SU-DHL-6 (cell line): Measurements from ENCODE around the gene KIF18A.

Experiments
- H2AFZ ChIP-seq: fragments of 200-600 bp; sonication (generic); 2 replicates; pipeline ENCODE4 v1.6.1; 2014; ENCODE audit warnings: low read depth, mild to moderate bottlenecking, moderate library complexity, mixed read lengths, antibody characterized with exemption, low read length; ENCODE audit not compliant: severe bottlenecking
- H3F3A ChIP-seq: fragments of 200-600 bp; shearing (Covaris generic); 2 replicates; pipeline ENCODE4 v1.6.0; 2016; ENCODE audit warnings: antibody characterized with exemption, mild to moderate bottlenecking; ENCODE audit not compliant: insufficient read depth
- H3K27ac ChIP-seq: fragments of 200-600 bp; sonication (generic); 2 replicates; pipeline ENCODE4 v1.5.1; 2016; ENCODE audit warnings: low read depth, mild to moderate bottlenecking, low read length, moderate library complexity, mixed read lengths
- H3K27me3 ChIP-seq: fragments of 200-600 bp; sonication (generic), shearing (Covaris generic); 2 replicates; pipeline ENCODE4 v1.6.0; 2014; ENCODE audit warnings: mild to moderate bottlenecking, low read length
- H3K36me3 ChIP-seq: fragments of 200-600 bp; sonication (generic); 2 replicates; pipeline ENCODE4 v1.6.1; 2014; ENCODE audit warnings: mild to moderate bottlenecking, low read length, mixed read lengths
- H3K4me2 ChIP-seq: fragments of 300-600, 200-600 bp; shearing (Covaris generic), sonication (generic); 2 replicates; pipeline ENCODE4 v1.6.0; 2014; ENCODE audit warnings: low read length, low read depth, mild to moderate bottlenecking; ENCODE audit not compliant: poor library complexity, severe bottlenecking
- H3K4me3 ChIP-seq: fragments of 200-600 bp; sonication (generic); 2 replicates; pipeline ENCODE4 v1.5.1; 2014; ENCODE audit warnings: antibody characterized with exemption, low read length, mild to moderate bottlenecking, mixed read lengths; ENCODE audit not compliant: insufficient read depth, poor library complexity, severe bottlenecking
- H3K79me2 ChIP-seq: fragments of 200-600 bp; sonication (generic); 2 replicates; pipeline ENCODE4 v1.6.1; 2014; ENCODE audit warnings: mild to moderate bottlenecking, low read length, moderate library complexity; ENCODE audit not compliant: insufficient read depth
- H3K9ac ChIP-seq: fragments of 200-600 bp; sonication (generic); 2 replicates; pipeline ENCODE4 v1.7.0; 2014; ENCODE audit warnings: mild to moderate bottlenecking, low read length
- H3K9me2 ChIP-seq: fragments of 200-600 bp; sonication (generic); replicated peaks from 2 replicates; pipeline ENCODE4 v1.6.1; 2014; ENCODE audit warnings: low read length; ENCODE audit not compliant: insufficient read depth
- H3K9me3 ChIP-seq: fragments of 200-600 bp; sonication (generic); 2 replicates; pipeline ENCODE4 v1.6.1; 2014; ENCODE audit warnings: low read length, mixed read lengths; ENCODE audit not compliant: insufficient read depth
- H4K20me1 ChIP-seq: fragments of 200-600 bp; sonication (generic); 2 replicates; pipeline ENCODE4 v1.6.1; 2014; ENCODE audit warnings: low read depth, mild to moderate bottlenecking, antibody characterized with exemption, low read length, moderate library complexity, mixed read lengths
- EZH2phosphoT487 ChIP-seq: fragments of 200-600 bp; sonication (generic), shearing (Covaris generic); conservative IDR thresholded peaks from 2 replicates; pipeline ENCODE4 v1.6.1; 2018; ENCODE audit warnings: mild to moderate bottlenecking, antibody characterized with exemption, low read length, moderate library complexity, mixed read lengths
- TF ChIP-seq, protein P1 (sequence below): fragments of 200-600 bp; sonication (generic); IDR thresholded peaks from one replicate; pipeline ENCODE4 v1.5.1; 2017; ENCODE audit warnings: antibody characterized with exemption, mild to moderate bottlenecking, low read length, moderate library complexity; ENCODE audit not compliant: insufficient read depth, poor library complexity, severe bottlenecking

Gene KIF18A

GRCh38 chr11:28146123-28146751 lies 38.3 kb upstream of the KIF18A start:
- Histone ChIP-seq H3F3A (no peaks in the 10 kb centered on the region), H4K20me1 (no peaks in the 10 kb centered on the region), H3K4me3 (no peak overlapping the region), H3K27me3 (no peaks in the 10 kb centered on the region), H3K9me2 (no peaks in the 10 kb centered on the region; the same call in 1 of the 2 replicates), H2AFZ (no peak overlapping the region), H3K36me3 (no peaks in the 10 kb centered on the region), H3K9ac (no peak overlapping the region), H3K79me2 (no peaks in the 10 kb centered on the region), H3K9me3 (peaks cover under 1% of the 10 kb centered on the region; the same call in 1 of the 2 replicates), H3K4me2 (no peak overlapping the region), H3K27ac (no peak overlapping the region)
- TF ChIP-seq EZH2phosphoT487, result no peak
- TF ChIP-seq, protein P1, sequence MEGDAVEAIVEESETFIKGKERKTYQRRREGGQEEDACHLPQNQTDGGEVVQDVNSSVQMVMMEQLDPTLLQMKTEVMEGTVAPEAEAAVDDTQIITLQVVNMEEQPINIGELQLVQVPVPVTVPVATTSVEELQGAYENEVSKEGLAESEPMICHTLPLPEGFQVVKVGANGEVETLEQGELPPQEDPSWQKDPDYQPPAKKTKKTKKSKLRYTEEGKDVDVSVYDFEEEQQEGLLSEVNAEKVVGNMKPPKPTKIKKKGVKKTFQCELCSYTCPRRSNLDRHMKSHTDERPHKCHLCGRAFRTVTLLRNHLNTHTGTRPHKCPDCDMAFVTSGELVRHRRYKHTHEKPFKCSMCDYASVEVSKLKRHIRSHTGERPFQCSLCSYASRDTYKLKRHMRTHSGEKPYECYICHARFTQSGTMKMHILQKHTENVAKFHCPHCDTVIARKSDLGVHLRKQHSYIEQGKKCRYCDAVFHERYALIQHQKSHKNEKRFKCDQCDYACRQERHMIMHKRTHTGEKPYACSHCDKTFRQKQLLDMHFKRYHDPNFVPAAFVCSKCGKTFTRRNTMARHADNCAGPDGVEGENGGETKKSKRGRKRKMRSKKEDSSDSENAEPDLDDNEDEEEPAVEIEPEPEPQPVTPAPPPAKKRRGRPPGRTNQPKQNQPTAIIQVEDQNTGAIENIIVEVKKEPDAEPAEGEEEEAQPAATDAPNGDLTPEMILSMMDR, result no peak

DNA sequence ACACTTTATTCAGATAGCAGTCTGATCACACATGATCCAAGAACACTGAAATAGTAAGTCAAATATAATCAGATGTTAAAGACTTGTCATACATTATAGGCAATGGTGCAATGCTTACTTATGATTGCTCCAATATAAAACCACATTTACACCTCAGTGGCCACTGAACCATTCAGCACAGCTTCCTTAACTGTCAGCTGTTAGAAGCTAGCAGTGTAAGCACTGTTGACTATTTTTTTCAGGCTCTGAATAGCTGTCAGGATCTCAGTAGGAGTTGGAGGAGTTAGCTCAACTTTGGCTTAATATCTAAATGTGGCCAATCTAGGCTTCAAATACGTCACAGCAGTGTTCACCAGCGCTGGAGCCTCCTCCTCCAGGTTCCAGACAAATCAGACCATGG lies 36.9 kb upstream of the KIF18A start:
- TF ChIP-seq EZH2phosphoT487, result no peak
- TF ChIP-seq, protein P1, result no peak
- H3K79me2 ChIP-seq, result no peaks in the 10 kb centered on the region

DNA sequence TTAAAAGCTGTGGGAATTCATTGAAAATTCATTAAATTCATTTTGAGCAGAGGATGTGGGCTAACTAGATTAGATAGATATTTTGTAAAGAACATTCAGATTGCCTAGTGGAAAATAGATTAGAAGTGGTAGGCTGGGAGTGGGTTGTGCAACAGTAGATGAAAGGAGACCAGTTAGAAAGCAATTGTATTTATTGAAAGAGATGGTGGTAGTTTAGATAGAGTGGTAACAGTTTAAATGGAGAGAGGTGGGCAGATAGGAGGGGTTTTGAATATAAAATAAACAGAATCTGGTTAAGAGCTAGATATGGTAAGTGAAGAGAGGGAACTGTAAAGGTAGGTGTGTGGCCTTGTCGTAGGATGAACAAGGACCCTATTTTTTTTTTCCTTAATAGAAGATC lies 34.8 kb upstream of the KIF18A start:
- Histone ChIP-seq H3F3A (no peaks in the 10 kb centered on the region), H3K4me3 (no peak overlapping the region), H3K27ac (no peak overlapping the region), H3K9ac (no peak overlapping the region), H3K79me2 (no peaks in the 10 kb centered on the region), H3K27me3 (no peaks in the 10 kb centered on the region), H2AFZ (no peak overlapping the region), H3K4me2 (no peak overlapping the region), H3K9me3 (peaks cover 34% of the 10 kb centered on the region), H4K20me1 (no peaks in the 10 kb centered on the region), H3K9me2 (no peaks in the 10 kb centered on the region), H3K36me3 (peaks cover 6% of the 10 kb centered on the region; the same call in 1 of the 2 replicates)
- TF ChIP-seq EZH2phosphoT487, result no peak
- TF ChIP-seq, protein P1, result no peak

More for the DNA sequence above, 36.9 kb upstream of the KIF18A start:
- Histone ChIP-seq H3K36me3 (no peaks in the 10 kb centered on the region), H3K27me3 (no peaks in the 10 kb centered on the region), H4K20me1 (no peaks in the 10 kb centered on the region), H3K4me3 (no peak overlapping the region), H3F3A (no peaks in the 10 kb centered on the region), H3K9me3 (peaks cover 13% of the 10 kb centered on the region), H2AFZ (no peak overlapping the region), H3K9ac (no peak overlapping the region), H3K9me2 (no peaks in the 10 kb centered on the region; the same call in 1 of the 2 replicates), H3K4me2 (no peak overlapping the region), H3K27ac (no peak overlapping the region)
